ENCODE measurements around the gene OLFML1. TPM values are rescaled to one million over a fixed set of nuclear protein-coding genes. Genes with fewer than 3 reads are reported as not detected.

OLFML1 gene
- total RNA-seq, 4 donors from 2014 or later = 3.4 to 10.2 (median 7.6) TPM

DNA sequence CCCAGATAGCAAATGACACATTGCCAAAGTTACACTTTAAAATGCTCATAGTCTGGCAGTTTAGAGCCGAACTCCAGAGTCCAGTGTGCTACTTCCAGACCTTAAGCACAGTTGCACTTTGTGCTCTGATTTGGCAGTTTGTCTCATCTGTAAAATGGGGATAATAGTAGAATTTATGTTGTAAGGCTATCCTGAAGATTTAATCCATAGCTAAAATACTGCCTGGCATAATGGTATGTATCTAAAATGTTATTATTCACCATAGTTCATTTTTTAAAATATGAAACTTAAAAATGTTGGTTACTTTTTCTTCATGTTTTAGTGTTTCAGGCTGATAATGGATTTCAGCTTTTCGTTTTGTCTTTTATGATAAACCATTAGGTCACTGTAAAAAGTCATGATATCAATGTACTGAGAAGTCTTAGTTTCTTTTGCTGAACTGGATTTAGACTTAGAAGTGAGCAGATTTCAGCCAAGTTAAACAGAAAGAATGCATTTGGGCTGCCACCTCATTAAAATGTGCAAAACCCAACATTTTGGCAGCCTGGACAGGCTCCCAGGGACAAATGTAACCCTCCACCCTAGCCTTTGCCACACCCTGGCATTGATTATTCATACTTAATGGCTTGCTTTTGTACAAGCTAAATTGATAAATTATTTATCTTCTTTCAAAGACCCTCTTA is 933 bp downstream of the OLFML1 start:
- TF ChIP-seq POLR2A (IDR thresholded peaks at IDR 0.05) (no peak), POLR2AphosphoS5 (IDR thresholded peaks at IDR 0.05) (no peak), EP300 (IDR thresholded peaks at IDR 0.05) (no peak)
- TF ChIP-seq, protein P1, sequence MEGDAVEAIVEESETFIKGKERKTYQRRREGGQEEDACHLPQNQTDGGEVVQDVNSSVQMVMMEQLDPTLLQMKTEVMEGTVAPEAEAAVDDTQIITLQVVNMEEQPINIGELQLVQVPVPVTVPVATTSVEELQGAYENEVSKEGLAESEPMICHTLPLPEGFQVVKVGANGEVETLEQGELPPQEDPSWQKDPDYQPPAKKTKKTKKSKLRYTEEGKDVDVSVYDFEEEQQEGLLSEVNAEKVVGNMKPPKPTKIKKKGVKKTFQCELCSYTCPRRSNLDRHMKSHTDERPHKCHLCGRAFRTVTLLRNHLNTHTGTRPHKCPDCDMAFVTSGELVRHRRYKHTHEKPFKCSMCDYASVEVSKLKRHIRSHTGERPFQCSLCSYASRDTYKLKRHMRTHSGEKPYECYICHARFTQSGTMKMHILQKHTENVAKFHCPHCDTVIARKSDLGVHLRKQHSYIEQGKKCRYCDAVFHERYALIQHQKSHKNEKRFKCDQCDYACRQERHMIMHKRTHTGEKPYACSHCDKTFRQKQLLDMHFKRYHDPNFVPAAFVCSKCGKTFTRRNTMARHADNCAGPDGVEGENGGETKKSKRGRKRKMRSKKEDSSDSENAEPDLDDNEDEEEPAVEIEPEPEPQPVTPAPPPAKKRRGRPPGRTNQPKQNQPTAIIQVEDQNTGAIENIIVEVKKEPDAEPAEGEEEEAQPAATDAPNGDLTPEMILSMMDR (IDR thresholded peaks at IDR 0.05) = no peak

DNA sequence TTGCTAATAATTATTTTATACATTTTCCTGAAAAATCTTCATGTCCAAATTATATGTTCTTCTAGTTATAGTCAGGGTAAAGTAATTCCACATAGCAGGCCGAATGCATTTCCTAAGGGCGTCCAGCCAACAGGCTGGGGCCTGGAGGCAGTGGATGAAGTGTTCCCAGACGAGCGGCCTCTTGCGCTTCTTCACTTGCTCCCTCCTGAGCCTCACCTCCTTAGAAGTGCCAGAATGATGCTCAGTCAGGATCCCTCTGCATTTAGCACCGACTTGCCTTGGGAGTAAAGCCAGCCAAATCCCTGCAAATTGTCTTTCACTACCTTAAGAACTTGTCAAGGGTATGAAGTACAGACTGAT is 1.5 kb downstream of the OLFML1 start:
- TF ChIP-seq POLR2AphosphoS5 (IDR thresholded peaks at IDR 0.05) (no peak), EP300 (IDR thresholded peaks at IDR 0.05) (no peak), POLR2A (IDR thresholded peaks at IDR 0.05) (no peak)
- TF ChIP-seq, protein P1 (IDR thresholded peaks at IDR 0.05) = no peak
- H3K4me1 ChIP-seq = peaks cover 0 to 7% (median 0%) of the 10 kb centered on the region in 3 donors
- ATAC-seq = no peak
- H3K9me3 ChIP-seq = no peaks in the 10 kb centered on the region
- WGBS, 2 donors (ENCODE audit: low coverage in 1 of 2) = 27% methylated on average over 6 of the region's 6 CpGs; no CpG with 5 or more reads in 1 of the 2 donors
- H3K27me3 ChIP-seq = no peaks in the 10 kb centered on the region
- no peak overlapping the region for H3K27ac ChIP-seq
- peaks cover 0 to 9% of the 10 kb centered on the region in 2 donors for H3K36me3 ChIP-seq
- H3K4me3 ChIP-seq = peak overlapping the region; percentile 32 to 48

More for the DNA sequence above, 933 bp downstream of the OLFML1 start:
- WGBS, 2 donors (ENCODE audit: low coverage in 1 of 2) = 43 to 58% methylated on average over 2 of the region's 2 CpGs
- peaks cover 0 to 7% (median 0%) of the 10 kb centered on the region in 3 donors for H3K4me1 ChIP-seq
- H3K27ac ChIP-seq = peak overlapping the region in 3 of 4 donors; percentile 62 to 72 (median 68)
- ATAC-seq = no peak
- H3K9me3 ChIP-seq = no peaks in the 10 kb centered on the region
- no peaks in the 10 kb centered on the region for H3K27me3 ChIP-seq
- H3K4me3 ChIP-seq = peak overlapping the region; percentile 37 to 48
- peaks cover 0 to 9% of the 10 kb centered on the region in 2 donors for H3K36me3 ChIP-seq

DNA sequence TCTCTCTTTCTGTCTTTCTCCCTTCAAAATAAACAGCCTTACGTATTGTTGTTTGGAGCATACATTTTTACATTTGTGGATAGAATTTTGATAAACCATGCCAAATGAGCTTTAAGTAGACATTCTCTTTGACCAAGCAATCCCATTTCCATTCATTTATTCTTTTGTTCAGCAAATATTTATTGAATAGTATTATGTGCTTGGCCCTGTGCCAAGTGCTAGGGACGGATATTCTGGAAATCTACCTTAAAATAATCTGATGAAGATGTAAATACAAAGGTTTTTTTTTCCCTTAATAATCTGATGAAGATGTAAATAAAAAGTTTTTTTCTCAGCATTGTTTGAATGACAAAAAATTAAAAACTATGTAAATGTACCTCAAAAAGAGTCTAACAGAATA is 2.1 kb downstream of the OLFML1 start:
- H3K27me3 ChIP-seq = no peaks in the 10 kb centered on the region
- peaks cover 0 to 7% (median 0%) of the 10 kb centered on the region in 3 donors for H3K4me1 ChIP-seq
- H3K36me3 ChIP-seq = peaks cover 0 to 9% of the 10 kb centered on the region in 2 donors
- H3K9me3 ChIP-seq = no peaks in the 10 kb centered on the region
- TF ChIP-seq POLR2AphosphoS5 (IDR thresholded peaks at IDR 0.05) = no peak
- TF ChIP-seq POLR2A (IDR thresholded peaks at IDR 0.05) = no peak
- TF ChIP-seq, protein P1 (IDR thresholded peaks at IDR 0.05) = no peak
- no peak for TF ChIP-seq EP300 (IDR thresholded peaks at IDR 0.05)
- no peak for ATAC-seq
- WGBS, 2 donors (ENCODE audit: low coverage in 1 of 2) = 43% methylated on average over 2 of the region's 2 CpGs
- no peak overlapping the region for H3K27ac ChIP-seq
- peak overlapping the region in 1 of 2 donors; percentile 48 for H3K4me3 ChIP-seq

DNA sequence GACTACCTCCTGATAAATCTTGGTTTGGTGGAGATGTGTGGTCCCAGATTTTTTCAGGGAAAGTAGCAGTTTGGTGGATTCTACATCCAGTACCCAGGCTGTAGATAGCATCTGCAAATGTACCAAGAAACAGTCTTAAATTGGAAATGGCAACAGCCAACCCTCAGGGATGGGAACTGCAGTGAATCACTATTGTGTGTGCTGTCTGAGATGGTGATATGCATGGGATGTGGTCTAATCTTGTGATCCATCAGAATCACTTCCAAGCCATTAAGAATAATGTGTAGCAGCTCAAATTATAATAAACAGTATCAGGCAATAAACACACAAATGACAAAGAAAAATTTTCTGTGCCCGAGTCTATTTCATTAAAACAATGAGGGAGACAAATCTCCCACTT is 3.4 kb downstream of the OLFML1 start:
- TF ChIP-seq POLR2A (IDR thresholded peaks at IDR 0.05) (no peak), EP300 (IDR thresholded peaks at IDR 0.05) (no peak), POLR2AphosphoS5 (IDR thresholded peaks at IDR 0.05) (no peak)
- TF ChIP-seq, protein P1 (IDR thresholded peaks at IDR 0.05) = no peak
- H3K27me3 ChIP-seq = no peaks in the 10 kb centered on the region
- H3K4me3 ChIP-seq = no peak overlapping the region
- peaks cover 0 to 7% (median 0%) of the 10 kb centered on the region in 3 donors for H3K4me1 ChIP-seq
- no peak for ATAC-seq
- H3K36me3 ChIP-seq = peaks cover 0 to 9% of the 10 kb centered on the region in 2 donors
- no peaks in the 10 kb centered on the region for H3K9me3 ChIP-seq
- WGBS, 2 donors (ENCODE audit: low coverage in 1 of 2) = 71 to 100% methylated on average over 1 of the region's 1 CpG
- no peak overlapping the region for H3K27ac ChIP-seq

DNA sequence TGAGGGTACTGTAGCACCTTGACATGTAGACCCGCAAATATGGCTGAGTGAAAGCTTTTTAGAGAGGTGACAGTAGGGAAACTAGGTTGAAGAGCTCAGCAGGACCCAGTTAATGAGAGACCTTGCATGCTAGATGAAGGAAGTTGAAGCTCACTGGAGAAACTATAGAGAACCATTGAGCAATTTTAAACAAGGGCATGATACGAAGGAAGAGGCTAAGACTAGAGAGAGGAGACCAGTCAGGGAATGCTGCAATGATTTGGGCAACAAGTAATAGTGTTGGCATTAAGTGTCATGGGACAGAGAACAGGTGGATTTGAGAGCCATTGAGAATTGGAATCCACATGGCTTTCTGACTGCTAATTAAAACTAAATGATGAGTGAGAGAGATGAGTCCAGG is 4.1 kb downstream of the OLFML1 start:
- Histone ChIP-seq H3K36me3 (peaks cover 0 to 9% of the 10 kb centered on the region in 2 donors), H3K4me1 (peaks cover 0 to 7% (median 0%) of the 10 kb centered on the region in 3 donors), H3K9me3 (no peaks in the 10 kb centered on the region), H3K4me3 (no peak overlapping the region), H3K27ac (peak overlapping the region in 1 of 4 donors; percentile 8), H3K27me3 (no peaks in the 10 kb centered on the region)
- TF ChIP-seq EP300 (IDR thresholded peaks at IDR 0.05) (no peak), POLR2AphosphoS5 (IDR thresholded peaks at IDR 0.05) (no peak), POLR2A (IDR thresholded peaks at IDR 0.05) (no peak)
- TF ChIP-seq, protein P1 (IDR thresholded peaks at IDR 0.05) = no peak
- WGBS, 2 donors (ENCODE audit: low coverage in 1 of 2) = 88 to 93% methylated on average over 2 of the region's 2 CpGs
- no peak for ATAC-seq
